Measurements from ENCODE around the gene CPHXL2.

CPHXL2 gene

DNA sequence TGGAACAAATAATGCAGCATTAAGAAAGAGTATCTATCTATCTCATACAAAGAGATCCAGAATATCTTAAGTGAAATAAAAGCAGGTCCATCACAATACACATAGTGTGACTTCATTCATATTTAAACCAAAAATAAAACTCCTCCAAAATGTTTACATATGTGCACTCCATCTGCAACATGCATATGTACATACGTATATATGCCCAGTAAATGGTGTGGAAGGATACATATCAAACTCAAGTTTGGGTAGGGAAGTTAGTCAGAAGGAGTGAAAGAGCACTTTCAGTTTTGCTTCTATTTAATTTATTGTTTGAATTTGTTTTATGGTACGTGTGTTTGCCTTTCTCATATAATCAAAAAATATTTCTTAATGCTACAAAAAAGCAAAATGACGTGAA, 41.8 kb downstream of the CPHXL2 start:
- no peak for DNase-seq

GRCh38 chr16:75632857-75633256, 44.0 kb downstream of the CPHXL2 start:
- DNase-seq = no peak

- no peak for DNase-seq
Measured at GRCh38 chr16:75630052-75630451, 46.8 kb downstream of the CPHXL2 start.

- DNase-seq = no peak
Measured at GRCh38 chr16:75629132-75629531, 47.7 kb downstream of the CPHXL2 start.

DNA sequence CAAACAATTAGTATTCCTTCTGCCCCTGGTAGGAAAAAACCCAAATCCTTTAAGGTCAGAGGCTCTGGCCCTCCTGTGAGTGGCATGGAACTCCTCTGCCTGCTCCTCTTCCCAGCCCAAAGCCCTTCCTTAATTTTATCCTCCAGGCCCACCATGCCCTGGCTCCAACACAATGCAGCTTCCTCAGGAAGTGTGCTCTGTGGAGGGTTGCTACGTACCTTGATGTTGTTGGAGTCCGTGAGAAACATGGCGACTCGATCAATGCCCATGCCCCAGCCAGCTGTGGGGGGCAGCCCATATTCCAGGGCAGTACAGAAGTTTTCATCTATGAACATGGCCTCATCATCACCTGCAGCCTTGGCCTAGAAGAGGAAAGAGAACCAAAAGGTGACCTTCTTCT, 48.5 kb downstream of the CPHXL2 start:
- DNase-seq = no peak

DNA sequence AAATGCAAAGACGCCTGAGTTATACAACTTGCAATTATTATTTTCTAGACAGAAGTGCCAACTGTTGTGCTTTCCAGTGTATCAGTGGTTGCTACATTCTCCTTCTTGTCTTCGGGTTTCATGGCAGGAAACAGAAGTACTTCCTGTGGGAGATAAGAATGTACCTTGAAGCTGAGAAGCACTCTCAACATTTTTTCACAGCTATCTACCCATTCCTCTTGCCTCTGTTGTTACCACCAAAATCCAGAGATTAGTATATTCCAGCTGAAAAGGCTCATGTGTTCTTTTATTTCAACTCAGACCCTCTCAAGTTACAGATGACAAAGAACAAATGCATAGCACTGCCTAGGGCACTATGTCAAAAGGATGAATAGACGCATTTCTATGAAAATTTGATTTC, 49.0 kb downstream of the CPHXL2 start:
- DNase-seq = no peak

DNA sequence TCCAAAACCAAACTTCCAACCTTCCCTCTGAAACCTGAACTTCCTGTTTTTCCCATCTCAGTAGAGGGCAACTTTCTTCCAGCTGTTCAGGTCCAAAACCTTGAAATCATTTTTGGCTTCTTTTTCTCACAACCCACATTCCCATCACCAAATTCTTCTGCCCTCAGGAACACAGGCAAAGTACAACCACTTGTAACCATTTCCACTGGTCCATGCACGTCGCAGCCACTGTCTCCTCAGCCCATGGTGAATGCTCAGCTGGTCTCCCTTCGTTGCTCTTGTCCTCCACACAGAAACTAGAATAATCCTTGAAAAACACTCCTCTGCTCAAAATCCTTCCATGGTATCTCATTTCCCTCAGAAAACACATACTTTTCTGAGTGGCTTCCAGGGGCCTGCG, 50.0 kb downstream of the CPHXL2 start:
- DNase-seq = no peak

GRCh38 chr16:75624921-75625334, 51.9 kb downstream of the CPHXL2 start:
- DNase-seq = no peak

DNA sequence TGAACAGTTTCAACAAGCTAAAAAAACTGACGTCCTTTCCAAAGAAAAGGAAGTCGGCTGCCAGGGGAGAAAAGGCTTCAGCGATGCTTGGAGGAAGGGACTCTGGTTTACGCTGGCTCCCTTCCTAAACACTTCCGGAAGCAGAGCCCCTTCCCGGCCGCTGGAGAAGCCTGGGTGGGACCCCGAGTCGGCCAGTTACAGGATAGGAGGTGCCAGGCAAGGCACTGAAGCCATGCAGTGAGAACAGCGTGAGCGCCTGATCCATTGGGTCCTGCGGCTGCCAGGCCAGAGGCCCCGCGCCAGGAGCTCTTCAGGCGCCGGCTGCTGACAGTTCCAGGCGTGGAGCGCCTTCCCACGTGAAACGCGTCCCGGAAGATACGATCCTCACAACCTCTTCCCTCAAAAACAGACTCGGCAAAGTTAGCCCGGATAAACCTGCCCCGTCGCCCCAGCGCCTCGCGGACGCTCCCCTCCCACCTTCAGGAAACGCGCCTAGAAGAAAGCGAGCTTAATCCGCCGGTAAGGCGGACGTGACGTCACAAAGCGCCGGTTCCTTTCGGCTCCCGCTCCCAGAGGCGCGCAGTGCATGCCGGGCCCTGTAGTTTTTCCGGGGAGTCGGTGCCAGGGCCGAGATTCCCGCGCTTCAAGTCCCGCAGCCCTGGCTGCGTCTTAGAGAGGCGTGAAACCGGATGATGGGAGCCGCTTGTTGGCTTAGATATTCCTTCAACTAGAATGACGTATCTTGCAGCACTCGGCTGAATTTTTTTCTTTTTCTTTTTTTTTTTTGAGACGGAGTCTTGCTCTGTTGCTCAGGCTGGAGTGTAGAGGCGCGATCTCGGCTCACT, 53.8 kb downstream of the CPHXL2 start, which contains the start of gene ADAT1:
Gene ADAT1, minus strand, starts transcription at position 521 of the 845 bp plus-strand sequence. CDS start 2,482 bp downstream, outside the sequence.
- DNase-seq = peak; percentile 96

- no peak for DNase-seq
Measured at GRCh38 chr16:75621170-75621477, 55.7 kb downstream of the CPHXL2 start.

- DNase-seq = no peak
Measured at GRCh38 chr16:75620326-75621169, 56.3 kb downstream of the CPHXL2 start.

DNA sequence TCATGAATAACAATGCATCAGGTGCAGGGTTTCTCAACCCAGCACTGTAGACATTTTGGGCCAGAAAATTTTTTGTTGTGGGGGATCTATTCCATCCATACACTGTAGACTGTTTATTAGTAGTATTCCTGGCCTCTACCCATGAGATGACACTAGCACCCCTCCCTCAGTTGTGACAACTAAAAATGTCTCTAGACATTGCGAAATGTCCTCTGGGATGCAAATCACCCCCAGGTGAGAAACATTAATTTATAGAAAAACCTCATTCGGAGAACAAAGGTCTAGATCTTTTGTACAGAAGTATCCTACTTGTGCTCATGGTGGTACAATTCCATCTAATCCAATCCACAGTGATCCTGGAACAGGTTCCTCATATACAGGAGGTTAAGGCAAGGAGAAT, 58.0 kb downstream of the CPHXL2 start:
- no peak for DNase-seq

DNA sequence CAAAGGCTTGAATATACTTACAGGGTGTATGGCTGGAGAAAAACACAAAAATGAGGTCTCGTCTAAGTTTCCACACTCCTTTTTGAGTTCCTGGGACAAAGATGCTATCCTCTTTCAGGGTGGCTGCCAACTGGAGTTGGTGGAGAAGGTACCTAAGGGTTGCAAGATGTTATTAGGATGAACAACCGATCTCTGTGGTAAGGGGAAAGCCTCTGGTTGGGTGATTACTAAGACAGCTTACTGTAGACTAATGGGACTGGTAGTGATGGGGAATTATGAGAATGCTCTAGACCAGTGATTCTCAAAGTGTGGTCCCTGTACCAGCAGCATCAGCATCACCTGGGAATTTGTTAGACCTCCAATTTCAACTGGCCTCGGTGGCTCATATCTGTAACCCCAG, 59.7 kb downstream of the CPHXL2 start:
- DNase-seq = no peak

DNA sequence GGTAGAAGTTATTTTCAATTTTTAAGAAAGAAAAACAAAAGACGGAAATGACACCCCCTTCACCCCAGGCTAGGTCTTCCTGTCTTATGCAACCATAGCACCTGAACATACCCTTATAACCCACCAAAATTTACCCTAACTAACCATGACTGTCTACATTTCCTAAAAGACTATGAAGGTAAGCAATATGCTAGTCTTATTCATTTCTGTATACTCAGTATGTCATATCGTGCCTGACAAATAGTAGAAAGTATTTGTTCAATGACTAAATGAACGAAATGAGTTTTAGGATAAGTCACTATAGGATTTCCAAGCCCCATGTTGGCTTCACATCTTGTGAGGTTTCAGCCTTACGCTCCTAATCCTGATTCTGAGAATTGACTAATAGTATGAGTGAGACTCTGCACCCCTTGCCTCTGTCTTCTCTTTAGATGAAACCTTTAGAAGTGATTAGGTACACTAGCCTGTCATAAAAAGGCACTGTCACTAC, 60.2 kb downstream of the CPHXL2 start:
- DNase-seq = no peak

- DNase-seq = no peak
Measured at GRCh38 chr16:75615619-75616018, 61.2 kb downstream of the CPHXL2 start.

GRCh38 chr16:75614066-75614897, 62.5 kb downstream of the CPHXL2 start:
- no peak for DNase-seq
